A549 treated with CORT108297 at 1 μM for 4 hours (cell line): Measurements from ENCODE around the gene DNAJB2. TPM values are rescaled to one million over a fixed set of nuclear protein-coding genes. Genes with fewer than 3 reads are reported as not detected.

Experiments
- total RNA-seq: library from RNA; stranded (reverse); fragments of 200-300 nt; extraction: Qiagen RNA extraction; gene quantifications from 5 replicates; pipeline ENCODE4 v1.2.3, GENCODE V29; 2022

Gene DNAJB2
- total RNA-seq, result 37.4 to 57.4 TPM (median 53.6 TPM) in 5 replicates

DNA sequence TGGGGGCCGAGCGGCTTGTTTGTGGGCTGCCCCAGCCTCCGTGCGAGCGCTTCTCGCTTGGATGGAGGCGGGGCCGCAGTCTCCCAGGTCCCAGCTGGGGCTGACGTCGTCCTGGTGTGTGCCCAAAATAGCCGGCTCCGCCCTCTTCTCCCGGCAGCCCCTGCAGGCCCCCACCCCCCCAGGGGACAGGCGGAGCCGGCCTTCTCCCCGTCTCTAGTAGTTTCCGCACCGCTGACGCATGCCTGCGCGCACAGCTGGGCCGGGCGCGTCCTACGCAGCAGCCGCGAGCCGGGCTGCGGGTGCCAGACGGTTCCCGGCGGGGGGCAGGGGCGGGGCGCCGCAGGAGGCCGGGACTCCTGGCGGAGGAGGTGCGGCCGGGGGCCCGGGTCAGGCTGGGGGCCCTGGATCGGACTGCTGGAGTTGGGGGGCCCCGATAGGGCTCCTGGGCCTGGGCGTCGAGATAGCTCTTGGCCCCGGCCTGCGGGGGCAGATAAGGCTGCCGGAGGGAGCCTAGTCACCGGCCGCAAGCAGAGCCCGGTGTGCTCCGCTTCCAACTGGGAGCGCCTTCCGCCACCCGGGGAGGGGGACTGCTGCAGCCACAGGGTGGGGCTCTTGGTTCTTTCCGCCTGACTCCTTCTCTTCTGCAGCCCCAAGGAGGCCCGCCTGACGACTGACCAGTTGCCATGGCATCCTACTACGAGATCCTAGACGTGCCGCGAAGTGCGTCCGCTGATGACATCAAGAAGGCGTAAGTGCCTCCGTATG lies at the start of gene DNAJB2:
TSS of gene DNAJB2 (plus strand) at position 216 of the 765 bp plus-strand sequence. CDS start at position 684, 468 bp downstream.

DNA sequence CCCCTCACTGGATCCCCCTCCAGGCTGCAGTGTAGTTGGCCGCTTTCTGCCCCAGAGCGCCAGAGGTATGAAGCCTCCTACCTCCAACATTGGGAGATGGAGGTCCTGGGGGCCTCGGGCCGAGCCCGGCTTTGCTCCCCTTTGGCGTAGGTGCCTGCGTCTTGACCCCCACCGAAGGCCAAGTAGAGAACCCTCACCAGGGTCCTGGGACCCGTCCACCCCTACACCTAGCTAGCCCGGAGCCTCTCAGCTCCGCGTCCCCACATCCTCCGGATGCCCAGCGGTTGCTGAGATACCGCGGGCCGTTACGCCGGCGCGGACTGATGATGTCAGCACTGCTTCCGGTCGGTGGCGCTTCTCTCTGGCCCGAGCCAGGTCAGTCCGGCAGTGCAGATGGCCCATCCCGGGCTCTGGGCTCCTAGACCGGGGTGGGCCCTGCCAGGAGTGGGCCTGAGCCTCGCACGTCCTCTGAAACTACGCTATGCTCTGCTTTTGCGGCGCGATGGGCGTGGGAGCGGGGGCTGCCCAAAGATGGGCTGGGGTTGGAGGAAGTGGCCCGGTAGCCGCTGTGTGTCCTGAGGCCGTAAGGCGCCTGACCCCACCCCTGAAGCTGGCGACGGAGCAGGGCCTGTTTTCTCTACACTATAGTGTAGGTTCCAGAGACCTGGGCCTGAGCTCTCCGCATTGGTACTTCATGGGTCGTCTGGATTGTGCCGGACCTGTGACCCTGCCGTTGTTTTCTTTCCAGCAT lies 33.8 kb upstream of the DNAJB2 start, which contains the start of the genes GLB1L and STK16:
TSS of gene GLB1L (minus strand) at position 297 of the 751 bp plus-strand sequence. CDS start 1,871 bp downstream, outside the sequence.
TSS of gene STK16 (plus strand) at position 332 of the 751 bp plus-strand sequence. CDS start 521 bp downstream, outside the sequence.

DNA sequence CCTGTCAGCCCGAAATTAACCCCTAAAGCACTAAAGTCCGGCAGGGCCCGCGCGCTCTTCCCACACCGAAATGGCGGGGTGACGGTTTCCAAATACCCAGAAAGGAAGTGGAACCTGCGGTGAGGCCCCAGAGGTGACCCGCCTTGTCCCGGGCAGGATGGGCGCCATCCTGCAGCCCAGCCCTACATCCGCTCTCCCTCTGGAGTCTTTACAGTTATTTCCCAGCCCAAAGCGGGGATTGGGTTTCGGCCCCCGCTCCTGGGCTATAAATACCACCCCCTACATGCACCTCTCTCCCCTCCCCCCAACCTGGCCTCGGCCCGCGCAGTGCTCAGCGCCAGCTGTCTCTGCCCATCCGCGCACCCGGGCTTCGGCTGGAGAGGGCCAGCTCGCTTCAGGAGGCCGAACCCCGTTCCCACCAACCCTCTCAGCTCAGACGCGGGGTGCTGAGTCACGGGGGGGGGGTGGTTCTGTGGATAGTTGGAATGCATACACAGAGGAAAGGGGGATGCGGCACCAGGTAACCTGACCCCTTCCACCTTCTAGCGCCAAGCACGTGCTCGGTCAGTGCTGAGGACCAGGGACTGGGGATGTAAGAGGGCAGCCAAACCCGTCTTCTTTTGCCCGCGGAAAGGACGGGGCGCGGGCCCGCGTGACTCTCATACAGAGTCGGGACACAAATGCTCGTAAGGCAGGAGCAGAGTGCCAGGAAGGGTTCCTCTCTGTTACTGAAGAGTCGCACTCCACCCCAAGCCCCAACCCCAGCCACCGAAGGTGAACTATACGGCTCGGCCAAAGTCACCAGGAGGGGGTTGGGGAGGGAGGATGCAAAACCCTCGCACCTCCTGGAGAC lies 26.0 kb upstream of the DNAJB2 start, which contains the start of gene TUBA4B:
TSS of gene TUBA4B (plus strand) at position 344 of the 853 bp plus-strand sequence. CDS start at position 509, 165 bp downstream.

DNA sequence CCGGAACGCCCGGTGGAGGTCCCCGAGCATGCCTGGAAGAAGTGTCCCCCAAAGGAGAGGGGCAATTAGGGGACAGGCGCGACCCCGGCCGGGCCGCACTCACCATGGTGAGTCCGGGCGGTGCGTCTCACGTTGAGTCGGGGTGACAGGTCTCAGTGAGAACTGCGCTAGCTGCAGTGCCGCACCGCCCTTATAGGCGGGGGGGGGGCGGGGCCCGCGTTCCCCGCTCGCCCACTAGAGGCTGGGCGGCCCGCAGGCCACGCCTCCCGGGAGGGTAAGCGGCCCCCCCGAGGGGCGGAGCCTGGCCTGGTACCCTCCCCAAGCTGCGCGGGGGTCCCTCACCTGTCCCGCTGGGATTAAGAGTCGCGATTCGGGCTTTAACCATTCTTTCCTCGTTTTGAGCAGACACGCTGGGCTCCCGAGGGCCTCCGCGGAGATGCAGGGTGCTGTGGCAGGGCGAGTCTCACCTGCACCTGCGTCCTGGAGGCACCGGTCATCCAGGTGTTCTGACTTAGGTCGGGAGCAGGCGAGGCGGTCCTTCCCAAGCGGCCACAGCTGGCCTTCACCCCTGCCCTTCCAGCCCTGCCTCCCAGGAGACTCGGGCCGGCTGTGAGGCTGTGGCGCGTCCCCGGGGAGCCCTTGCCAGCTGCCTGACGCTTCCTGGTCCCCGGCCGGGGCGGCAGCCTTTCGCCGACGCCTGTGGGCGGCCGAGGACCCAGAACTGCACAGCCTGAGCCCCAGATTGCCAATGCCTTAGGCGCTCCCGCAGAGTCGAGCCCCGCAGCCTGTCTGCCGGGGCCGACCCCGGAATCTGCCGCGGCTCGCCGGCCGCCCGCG lies 25.2 kb upstream of the DNAJB2 start, which contains the start of gene TUBA4A:
TSS of gene TUBA4A (minus strand) at position 166 of the 837 bp plus-strand sequence. CDS start at position 106, 60 bp downstream.

DNA sequence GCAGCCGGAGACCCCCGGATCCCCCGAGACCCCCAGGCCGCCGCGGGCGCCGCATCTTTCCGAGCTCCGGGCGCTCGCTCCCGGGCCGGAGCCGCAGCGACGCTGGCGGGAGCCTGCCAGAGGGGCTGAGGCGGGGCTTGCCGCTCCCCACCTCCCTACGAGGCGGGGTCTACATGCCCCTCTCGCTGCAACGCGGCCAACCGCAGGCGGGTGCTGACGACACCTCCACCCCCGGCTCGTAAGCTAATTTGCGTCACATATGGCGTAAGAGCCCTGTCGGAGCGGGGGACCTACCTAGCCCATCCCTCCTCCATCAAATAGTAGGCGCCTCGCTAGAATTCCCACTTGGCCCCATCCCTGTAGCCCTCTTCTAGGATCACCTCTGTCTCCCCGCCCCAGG lies 30.1 kb downstream of the DNAJB2 start, which contains the start of gene PTPRN:
TSS of gene PTPRN (minus strand) at position 124 of the 400 bp plus-strand sequence. CDS start at position 55, 69 bp downstream.

DNA sequence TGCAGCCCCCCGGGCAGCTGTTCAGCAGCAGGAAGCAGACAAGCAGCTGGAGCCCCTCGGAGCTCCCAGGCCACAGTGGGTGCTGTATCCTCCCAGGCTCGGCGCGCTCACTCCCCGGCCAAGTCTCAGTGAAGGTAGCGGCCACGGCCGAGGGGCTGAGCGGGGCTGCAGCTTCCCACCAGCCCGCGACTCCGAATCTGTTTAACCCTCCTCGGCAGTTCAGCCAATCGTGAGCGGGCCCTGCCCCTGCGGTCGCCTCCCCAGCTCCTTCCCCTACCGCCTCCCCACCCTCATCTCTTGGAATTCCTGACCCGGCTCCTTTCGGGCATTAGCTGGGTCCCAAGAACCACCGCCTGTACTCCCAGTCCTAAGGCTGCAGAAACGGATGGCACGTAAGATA lies 53.4 kb downstream of the DNAJB2 start, which contains the start of gene RESP18:
TSS of gene RESP18 (minus strand) at position 203 of the 400 bp plus-strand sequence.

Other genes starting within 250 kb of the DNAJB2 start
- 0.15 to 0.24 TPM (median 0.20 TPM) in 5 replicates for gene CFAP65, start 237.8 kb upstream of the DNAJB2 start, total RNA-seq
- 0.13 to 0.25 TPM (median 0.21 TPM) in 4 of 5 replicates, not detected in the other for gene IHH, start 218.4 kb upstream of the DNAJB2 start, total RNA-seq
- gene NHEJ1, start 118.6 kb upstream of the DNAJB2 start, total RNA-seq, result 13.7 to 15.4 TPM (median 14.9 TPM) in 5 replicates
- 0.47 to 1.0 TPM (median 0.72 TPM) in 5 replicates for gene SLC23A3, start 109.3 kb upstream of the DNAJB2 start, total RNA-seq
- gene CNPPD1, start 102.4 kb upstream of the DNAJB2 start, total RNA-seq, result 40.2 to 52.2 TPM (median 49.6 TPM) in 5 replicates
- 63.1 to 89.7 TPM (median 87.7 TPM) in 5 replicates for gene RETREG2, start 101.1 kb upstream of the DNAJB2 start, total RNA-seq
- 16.4 to 23.8 TPM (median 22.1 TPM) in 5 replicates for gene ZFAND2B, start 72.6 kb upstream of the DNAJB2 start, total RNA-seq
- 23.5 to 36.0 TPM (median 33.7 TPM) in 5 replicates for gene ABCB6, start 60.4 kb upstream of the DNAJB2 start, total RNA-seq
- 44.9 to 51.0 TPM (median 49.9 TPM) in 5 replicates for gene ATG9A, start 49.7 kb upstream of the DNAJB2 start, total RNA-seq
- 14.4 to 23.5 TPM (median 20.3 TPM) in 5 replicates for gene ANKZF1, start 49.6 kb upstream of the DNAJB2 start, total RNA-seq
- 5.1 to 7.2 TPM (median 7.0 TPM) in 5 replicates for gene GLB1L, start 33.9 kb upstream of the DNAJB2 start, total RNA-seq
- gene STK16, start 33.9 kb upstream of the DNAJB2 start, total RNA-seq, result 28.6 to 30.9 TPM (median 30.0 TPM) in 5 replicates
- gene TUBA4B, start 26.1 kb upstream of the DNAJB2 start, total RNA-seq, result 0.30 to 0.56 TPM (median 0.37 TPM) in 5 replicates
- gene TUBA4A, start 25.4 kb upstream of the DNAJB2 start, total RNA-seq, result 338 to 483 TPM (median 379 TPM) in 5 replicates
- 1.1 to 1.9 TPM (median 1.6 TPM) in 5 replicates for gene PTPRN, start 30.0 kb downstream of the DNAJB2 start, total RNA-seq
- not detected in 5 replicates for gene RESP18, start 53.4 kb downstream of the DNAJB2 start, total RNA-seq
- gene DNPEP, start 108.5 kb downstream of the DNAJB2 start, total RNA-seq, result 47.8 to 67.2 TPM (median 61.9 TPM) in 5 replicates
- gene DES, start 139.0 kb downstream of the DNAJB2 start, total RNA-seq, result 0.05 to 0.20 TPM (median 0.08 TPM) in 4 of 5 replicates, not detected in the other
- 4.3 to 9.5 TPM (median 7.0 TPM) in 5 replicates for gene SPEG, start 155.5 kb downstream of the DNAJB2 start, total RNA-seq
- gene GMPPA, start 219.5 kb downstream of the DNAJB2 start, total RNA-seq, result 36.1 to 39.1 TPM (median 38.2 TPM) in 5 replicates
- 0.05 to 0.07 TPM (median 0.06 TPM) in 4 of 5 replicates, not detected in the other for gene ASIC4, start 235.1 kb downstream of the DNAJB2 start, total RNA-seq